SU-DHL-6 (cell line): ENCODE results near the gene ARL13B.

Experiments
- CTCF ChIP-seq: fragments of 200-600 bp; sonication (generic); IDR thresholded peaks from one replicate; pipeline ENCODE4 v1.5.1; 2017; ENCODE audit warnings: antibody characterized with exemption, mild to moderate bottlenecking, low read length, moderate library complexity; ENCODE audit not compliant: insufficient read depth, poor library complexity, severe bottlenecking
- EZH2phosphoT487 ChIP-seq: fragments of 200-600 bp; sonication (generic), shearing (Covaris generic); conservative IDR thresholded peaks from 2 replicates; pipeline ENCODE4 v1.6.1; 2018; ENCODE audit warnings: mild to moderate bottlenecking, antibody characterized with exemption, low read length, moderate library complexity, mixed read lengths

- TF ChIP-seq CTCF (no peak), EZH2phosphoT487 (no peak)
Observed at GRCh38 chr3:94092086-94092485, 112.1 kb downstream of the ARL13B start.
